Measurements from ENCODE around the gene SPARCL1. TPM values are rescaled to one million over a fixed set of nuclear protein-coding genes. Genes with fewer than 3 reads are reported as not detected.

Gene SPARCL1
- polyA plus RNA-seq, 10 donors = 191 to 405 (median 309) TPM

- DNase-seq = no peak
Measured at GRCh38 chr4:87542734-87543312, 13.6 kb upstream of the SPARCL1 start.

DNA sequence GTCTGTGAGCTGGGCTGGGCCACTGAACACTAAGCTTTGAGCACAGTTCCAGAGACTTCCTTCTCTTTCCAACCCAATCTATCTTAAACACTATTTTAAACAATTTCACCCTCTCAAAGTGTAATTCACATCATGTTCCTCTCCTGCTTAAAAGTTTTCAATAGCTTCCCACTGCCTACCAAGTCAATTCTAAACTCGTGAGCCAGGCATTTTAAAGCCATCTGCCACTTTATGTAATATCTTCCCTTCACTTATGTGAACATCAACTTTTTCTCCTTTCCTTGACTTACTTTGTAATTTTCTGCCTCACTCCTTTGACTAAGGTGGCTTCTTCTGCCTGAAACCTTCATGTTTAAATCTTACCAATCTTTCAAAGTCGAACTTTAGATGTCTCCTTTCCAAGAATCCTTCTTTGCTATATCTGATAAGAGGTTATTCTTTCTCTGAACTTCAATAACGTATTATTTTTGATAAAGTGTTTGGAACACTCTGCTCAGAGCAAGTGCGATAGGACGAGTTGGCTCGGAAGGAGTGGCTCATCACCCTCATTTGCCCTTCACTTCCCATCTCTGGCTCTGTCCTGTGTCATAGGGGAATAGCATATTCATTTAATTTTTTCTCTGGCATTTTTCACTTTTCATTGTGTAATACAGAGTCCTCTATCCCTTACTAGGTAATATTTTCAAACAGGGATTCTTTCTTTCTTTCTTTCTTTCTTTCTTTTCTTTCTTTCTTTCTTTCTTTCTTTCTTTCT lies 13.0 kb upstream of the SPARCL1 start:
- DNase-seq = no peak

GRCh38 chr4:87541521-87541920 lies 12.3 kb upstream of the SPARCL1 start:
- DNase-seq = no peak

DNA sequence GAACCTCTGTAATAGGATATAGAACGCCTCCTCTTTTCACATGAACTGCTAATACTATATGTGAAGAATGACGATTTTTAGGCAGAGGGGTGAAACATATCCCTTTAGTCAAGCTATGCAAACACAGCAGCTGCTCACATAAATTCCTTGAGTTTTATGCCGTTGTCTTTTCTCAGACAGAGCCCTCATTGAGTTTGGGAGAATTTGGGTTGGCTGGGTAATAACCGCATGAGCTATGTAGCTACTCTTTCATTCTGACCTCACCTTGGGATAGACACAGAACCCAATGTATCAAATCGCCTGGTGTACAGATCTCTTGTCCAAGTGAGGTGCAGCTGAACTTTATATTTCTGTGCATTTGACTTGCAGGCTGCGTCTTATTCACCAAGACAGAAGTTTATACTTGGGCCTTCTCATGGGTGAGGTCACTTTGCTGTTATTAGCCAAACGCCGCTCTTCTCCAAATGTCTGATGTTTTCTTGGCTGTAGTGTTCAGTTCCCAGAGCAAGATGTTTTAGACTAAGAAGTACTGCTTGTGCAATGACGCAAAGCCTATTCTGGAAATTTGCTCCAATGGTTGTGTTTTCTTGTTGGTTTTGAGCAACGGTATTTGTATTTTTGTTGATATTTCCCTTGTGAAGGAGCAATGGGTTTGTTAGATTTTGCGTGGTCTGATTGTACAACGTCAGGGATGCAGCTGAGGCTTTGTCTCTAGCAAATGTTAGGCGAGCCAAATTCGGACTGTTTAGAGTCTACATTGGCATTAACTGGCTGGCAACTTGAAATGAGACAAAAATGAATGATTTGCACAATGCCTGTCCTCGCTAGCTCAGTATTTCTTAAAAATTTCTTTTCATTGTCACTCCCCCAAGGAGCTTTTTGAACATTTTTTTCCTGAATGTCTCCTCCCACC lies 11.2 kb upstream of the SPARCL1 start:
- DNase-seq = peak; percentile 86 to 96 (median 91)

- DNase-seq = no peak
Measured at GRCh38 chr4:87532907-87533306, 3.7 kb upstream of the SPARCL1 start.

DNA sequence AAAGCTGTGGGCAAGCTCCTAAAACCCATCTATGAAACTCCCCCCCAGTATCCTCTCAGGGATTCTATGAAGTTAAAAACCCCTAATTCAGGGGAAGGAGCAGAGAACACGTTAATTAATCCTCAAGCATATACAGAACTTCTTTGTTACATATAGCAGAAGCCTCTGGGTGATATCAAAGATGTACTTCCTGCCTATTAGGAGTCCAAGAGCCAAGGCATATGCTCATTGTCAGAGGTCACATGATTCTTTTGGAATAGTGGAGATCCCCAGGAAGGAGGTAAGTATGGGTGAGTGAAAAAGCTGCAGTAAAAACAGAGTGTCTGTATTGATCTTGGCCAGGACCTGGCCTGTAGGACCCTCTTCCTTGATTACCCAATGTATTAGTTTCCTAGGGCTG lies 2.9 kb upstream of the SPARCL1 start:
- DNase-seq = peak in 1 of 3 donors; percentile 22

- peak in 1 of 3 donors; percentile 53 for DNase-seq
Measured at GRCh38 chr4:87531621-87532020, 2.4 kb upstream of the SPARCL1 start.

- DNase-seq = peak; percentile 70 to 92 (median 84)
Measured at GRCh38 chr4:87530868-87531267, 1.7 kb upstream of the SPARCL1 start.

DNA sequence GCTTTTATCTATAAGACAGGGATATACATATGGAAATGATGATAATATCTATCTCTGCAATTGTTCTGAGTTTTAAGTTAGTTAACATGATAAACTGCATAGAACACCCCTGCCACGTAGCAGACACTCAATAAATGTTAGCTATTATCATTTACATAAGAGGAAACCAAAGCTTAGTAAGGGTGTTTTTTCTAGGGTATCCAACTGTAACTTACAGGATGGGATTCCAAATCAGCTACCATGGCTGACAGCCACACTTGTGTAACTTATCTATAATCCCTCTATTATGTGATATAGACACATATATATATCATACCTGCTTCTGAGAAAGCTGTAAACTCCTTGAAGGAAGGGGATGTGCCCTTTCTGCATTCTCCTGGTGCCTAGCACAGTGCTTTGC lies 1.1 kb upstream of the SPARCL1 start:
- no peak for DNase-seq

DNA sequence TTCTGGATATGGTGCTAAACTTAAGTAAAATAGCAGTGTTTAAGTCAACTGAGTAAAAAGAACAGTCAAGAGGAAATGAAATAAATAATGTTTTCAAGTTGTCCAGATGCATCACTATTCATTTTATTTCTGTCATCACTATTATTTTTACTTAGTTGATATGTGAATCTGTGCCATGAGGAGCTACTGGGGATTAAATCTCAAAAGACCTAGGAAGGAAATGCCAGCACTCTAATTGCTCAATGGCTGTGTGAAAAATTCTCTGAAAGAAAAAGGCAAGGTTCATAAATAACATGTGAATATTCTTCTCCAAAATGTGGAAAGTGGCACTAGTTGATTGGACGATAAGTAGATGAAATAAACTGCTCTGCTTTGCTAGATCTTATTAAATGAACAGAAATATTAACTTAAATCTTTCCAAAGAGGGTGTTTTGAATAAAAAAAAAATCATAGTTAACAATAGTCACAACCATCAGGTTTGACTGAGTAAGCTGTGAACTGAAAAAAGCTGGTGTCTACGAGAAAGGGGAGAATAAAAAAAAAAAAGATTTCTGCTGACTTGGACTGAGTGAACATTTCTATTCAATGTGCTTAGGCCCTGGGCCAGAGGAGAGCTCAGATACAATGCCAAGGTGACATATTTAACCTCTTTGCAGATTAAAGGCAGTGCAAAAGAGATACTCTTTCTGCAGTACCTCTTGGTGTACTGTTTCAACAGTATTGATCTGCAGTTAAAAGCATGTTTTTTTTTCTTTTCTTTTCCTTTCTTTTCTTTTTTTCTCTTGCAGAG lies 1.6 kb downstream of the SPARCL1 start:
- DNase-seq = peak in 1 of 3 donors; percentile 83

DNA sequence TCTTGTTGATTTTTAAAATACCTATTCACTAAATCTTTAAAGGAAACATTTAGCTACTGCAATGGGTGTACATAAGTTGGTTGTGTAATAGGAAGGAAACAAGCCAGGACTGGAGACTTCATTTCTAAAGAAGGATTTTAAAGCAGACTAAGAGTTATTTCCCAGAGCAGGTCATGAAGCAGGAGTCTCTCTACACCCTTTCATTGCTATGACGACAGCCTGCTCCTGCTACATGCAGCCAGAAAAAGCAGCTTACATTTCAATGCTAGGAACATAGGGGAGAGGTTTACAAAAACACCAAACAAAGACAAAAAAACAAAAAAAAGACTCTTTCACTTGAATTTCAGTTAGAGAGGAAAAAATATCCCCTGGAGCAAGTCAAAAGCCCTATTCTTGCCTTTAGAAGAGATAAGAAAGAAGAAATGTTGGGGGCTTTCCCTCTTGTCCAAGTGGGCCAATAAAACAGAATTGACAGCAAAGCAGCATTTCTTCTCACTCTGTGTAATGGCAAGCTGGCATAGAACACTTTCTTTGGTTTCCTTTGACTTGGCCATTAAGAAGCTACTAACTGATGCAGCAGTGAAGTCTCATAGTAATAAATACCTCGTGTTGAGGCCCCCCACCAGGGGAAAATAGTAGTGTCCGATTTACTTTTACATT lies 3.4 kb downstream of the SPARCL1 start:
- DNase-seq = peak in 1 of 3 donors; percentile 85

GRCh38 chr4:87524456-87524855 lies 4.7 kb downstream of the SPARCL1 start:
- no peak for DNase-seq

DNA sequence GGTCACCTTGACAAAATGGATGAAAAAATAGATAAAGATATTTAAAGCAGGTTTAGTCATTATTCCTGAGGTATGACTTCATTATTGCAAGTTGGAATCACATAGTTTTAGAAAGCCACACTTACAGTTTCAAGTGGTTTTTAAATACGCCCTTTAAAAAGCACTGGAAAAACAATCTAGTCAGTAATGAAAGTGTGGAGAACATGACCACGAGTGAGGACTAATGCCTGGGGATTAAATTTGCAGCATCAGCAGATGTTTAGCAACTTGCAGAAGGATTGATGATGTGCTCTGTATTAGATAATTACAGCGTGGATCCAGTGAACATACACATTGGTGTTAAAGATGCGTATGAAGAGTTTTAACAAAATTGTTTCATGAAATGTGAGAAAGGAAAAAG lies 5.9 kb downstream of the SPARCL1 start:
- DNase-seq = no peak

DNA sequence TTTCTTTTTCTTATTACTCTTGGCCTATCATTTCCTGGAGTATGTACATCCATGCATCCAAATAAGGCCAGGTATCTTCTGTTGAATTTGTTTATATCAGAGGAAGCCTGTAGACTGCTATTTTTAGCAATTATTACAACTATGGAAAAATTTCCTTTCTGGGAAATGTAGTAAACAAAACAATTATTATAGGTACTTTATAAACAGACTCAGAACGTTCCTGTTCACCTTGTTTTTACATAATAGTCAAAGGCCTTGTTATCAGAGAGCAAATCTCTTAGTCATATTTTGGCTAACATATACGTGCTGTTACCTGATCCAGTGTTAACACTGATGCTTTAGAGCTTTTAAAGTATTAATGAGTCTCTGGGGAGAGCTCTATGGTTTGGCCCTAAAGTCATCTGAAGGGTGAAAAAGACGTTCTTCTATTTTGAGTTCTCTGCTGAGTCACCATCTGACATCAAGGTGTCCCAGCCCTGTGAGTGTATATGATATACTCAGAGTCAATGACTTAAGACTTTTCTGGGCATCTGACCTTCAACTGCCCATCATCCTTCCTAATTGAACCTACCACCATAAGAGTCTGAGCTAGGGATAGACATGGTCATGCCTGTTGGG lies 7.3 kb downstream of the SPARCL1 start:
- no peak for DNase-seq

GRCh38 chr4:87521319-87521718 lies 7.9 kb downstream of the SPARCL1 start:
- DNase-seq = no peak

DNA sequence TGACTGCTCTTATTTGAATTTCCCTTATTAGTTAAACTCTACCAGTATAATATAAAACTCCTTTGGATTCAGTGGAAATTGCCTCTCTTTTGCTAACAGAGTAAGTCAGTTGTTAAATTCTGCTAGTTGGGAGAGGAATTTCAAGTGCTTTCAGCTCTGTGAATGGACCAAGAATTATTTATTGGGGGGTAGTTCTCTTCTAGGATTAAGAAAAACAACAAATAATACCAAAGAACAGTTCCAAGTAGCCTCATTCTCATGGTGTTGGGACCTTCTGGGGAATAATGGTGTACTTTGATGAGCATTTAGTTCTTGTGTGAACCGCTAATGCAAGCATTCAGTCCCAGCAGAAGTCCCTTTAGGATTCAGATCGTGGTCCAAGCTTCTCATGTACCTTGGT lies 11.6 kb downstream of the SPARCL1 start:
- no peak for DNase-seq

GRCh38 chr4:87516683-87517082 lies 12.5 kb downstream of the SPARCL1 start:
- no peak for DNase-seq

DNA sequence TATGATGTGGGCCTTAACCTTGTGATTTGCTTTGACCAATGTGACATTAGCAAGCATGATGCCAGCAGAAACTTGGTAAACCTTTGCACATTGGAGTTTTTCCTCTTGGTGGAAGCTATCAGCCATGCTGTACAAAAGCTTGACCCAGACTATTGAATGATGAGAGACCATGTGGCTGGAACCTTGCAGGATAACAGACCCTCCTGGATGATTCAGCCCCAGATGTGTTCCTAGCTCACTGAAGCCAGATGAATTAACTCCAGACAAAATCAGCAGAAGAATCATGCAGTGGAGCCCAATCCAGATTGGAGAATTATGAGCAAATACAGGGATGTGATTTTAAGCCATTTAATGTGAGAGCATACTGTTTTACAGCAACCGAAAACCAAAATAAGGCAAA lies 16.8 kb downstream of the SPARCL1 start:
- DNase-seq = no peak

DNA sequence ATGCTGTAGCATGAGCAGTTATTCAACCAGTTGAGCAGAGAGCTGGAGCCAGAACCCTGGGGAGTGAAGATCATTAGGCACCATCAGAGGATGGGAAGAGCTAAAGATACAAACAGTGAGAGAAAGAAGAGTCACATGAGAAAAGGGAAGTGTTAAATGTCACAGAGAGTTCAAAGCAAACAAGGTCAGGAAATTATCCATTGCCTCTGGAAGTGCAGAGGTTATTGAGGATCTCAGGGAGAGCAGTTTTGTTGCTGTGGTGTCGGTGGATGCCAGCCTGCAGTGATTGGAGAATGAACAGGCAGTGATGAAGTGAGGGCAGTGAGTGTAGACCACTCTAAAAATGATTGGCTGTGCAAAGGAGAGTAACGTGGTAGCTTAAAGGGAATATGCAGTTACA lies 17.7 kb downstream of the SPARCL1 start:
- no peak for DNase-seq

DNA sequence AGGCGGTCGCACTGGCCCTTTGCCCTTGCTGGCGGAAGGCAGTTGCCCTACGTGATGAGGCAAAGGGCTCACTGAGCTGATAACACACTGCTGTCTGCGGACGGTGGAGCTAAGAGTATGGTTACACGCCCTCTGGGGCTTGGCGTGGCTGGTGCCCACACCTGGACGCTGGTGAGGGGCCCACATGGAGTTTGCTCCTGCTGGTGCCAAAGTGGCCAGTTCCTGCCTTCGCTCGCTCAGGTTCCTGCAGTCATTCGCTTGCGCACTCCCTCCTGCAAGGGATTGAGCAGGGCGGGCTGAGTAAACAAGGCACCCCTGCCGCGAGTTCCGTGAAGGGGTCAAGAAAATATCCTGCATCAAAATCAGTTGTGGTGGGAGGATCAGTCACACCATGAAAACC lies 18.4 kb downstream of the SPARCL1 start:
- DNase-seq = no peak

All from muscle of back (tissue), 11 donors.